ENCODE results near the gene RPUSD4.
A peak's percentile ranks its signal among the peaks of the same experiment; 100 is the strongest.
"Not testable (repeated sequence)": the region's sequence is repeated elsewhere in the genome, so short reads cannot be mapped to it uniquely, and the experiment has no call there.

RPUSD4 gene, protein sequence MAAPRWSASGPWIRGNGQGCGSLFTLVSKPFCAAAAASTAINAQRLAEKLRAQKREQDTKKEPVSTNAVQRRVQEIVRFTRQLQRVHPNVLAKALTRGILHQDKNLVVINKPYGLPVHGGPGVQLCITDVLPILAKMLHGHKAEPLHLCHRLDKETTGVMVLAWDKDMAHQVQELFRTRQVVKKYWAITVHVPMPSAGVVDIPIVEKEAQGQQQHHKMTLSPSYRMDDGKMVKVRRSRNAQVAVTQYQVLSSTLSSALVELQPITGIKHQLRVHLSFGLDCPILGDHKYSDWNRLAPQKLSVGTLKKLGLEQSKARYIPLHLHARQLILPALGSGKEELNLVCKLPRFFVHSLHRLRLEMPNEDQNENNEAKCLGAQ

DNA sequence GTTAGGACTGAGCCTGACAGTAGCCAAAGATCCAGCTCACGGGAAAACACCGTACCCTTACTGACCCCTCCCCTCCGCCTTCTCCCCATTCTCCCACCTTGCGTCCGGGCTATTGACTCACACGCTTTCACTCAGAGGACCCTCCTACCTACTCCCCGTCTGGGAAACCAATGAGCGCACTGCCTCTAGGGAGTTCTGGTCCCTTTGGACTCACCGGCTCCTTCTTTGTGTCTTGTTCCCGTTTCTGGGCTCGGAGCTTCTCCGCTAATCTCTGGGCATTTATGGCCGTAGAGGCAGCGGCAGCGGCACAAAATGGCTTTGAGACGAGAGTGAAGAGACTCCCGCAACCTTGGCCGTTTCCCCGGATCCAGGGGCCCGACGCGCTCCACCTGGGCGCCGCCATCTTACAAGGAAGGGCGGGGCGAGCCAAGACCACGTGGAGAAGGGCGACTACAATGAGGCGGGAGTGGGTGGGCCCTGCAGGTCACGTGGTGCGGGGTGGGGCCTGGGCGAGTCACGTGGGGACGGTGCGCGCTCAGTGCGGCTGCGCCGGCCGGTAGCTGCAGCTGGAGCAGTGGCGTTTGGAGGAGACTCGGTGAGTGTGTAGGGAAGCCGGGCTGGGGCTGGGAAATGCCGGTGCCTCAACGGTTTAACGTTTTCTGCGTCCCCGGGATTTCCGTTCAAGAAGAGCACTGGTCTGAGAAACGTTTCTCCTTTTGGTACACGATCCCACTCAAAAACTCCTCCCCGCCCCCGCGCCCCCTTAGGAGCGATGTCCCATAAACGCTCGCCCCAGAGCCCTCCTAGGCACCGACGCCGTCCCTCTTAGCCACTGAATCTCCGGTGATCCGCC, at the start of gene RPUSD4, which contains the start of gene FAM118B:
Gene RPUSD4 (minus strand): TSS at position 415 of the 853 bp plus-strand sequence. CDS start 12 bp downstream, at position 403.
Gene FAM118B (plus strand): TSS at position 547 of the 853 bp plus-strand sequence. CDS start 23,220 bp downstream, outside the sequence.
- peak; percentile 90 for DNase-seq

DNA sequence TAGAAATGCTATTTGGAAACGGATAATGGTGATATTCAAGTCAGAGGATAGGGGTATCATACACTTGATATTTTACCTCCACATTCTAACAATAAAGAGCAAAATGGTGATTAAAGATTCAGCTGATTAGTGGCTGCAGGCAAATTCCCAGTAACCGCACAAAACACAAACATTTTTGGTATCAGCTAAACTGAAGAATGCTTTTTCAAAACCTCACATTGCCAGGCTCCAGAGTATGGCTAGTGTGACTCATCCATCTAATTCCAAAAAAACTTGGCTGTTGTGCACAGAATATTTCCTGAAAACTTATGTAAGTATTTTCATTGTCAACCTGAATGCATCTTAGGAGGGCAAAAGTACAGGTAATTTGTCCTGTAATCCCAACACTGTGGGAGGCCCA, 46.3 kb upstream of the RPUSD4 start:
- no peak for DNase-seq

DNA sequence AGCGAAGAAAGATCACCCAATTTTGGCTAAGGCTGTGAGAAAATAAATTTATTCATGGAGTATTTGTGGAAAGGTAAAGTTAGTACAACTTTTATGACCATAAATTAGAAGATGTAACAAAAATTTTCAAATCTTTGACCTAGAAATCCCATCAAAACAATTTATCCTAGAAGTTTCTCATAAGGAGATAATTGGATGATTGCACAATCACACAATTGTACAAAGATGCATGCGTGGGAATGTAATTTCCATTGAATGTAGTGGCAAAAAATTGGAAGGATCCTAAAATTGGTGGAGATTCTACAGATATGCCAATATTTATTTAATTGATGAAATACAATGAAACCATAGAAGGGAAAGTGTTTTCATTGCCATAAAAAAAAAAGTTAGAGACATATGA, 45.7 kb upstream of the RPUSD4 start:
- DNase-seq, result no peak

DNA sequence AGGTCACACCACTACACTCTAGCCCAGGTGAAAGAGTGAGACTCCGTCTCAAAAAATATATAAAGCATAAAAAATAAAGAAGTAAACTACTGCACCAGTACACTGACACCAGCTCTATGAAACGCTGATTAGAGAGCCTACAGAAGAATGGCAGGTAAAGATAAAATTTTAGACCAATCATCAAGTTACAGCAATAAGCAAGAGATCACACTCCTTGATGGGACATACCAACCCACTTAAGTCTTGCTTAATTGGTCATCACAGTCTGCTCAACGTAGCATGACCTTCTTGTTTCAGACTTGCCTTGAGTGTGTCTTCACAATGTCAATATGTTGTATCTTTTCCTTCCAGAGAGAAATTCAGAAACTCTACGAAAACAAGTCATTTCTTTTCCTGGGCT, 44.8 kb upstream of the RPUSD4 start:
- DNase-seq, result no peak

DNA sequence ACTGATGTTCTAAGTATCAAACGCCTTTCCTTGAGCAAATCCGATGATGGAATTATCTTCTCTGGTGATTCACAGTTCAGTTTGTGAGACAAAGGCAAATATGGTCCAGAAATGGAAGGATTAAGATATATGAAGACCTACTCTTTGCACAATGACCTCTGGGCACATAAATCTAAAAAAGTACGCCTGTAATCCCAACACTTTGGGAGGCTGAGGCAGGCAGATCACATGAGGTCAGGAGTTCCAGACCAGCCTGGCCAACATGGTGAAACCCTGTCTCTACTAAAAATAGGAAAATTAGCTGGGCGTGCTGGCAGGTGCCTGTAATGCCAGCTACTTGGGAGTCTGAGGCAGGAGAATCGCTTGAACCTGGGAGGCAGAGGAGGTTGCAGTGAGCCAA, 44.1 kb upstream of the RPUSD4 start:
- DNase-seq, result not testable (repeated sequence)

DNA sequence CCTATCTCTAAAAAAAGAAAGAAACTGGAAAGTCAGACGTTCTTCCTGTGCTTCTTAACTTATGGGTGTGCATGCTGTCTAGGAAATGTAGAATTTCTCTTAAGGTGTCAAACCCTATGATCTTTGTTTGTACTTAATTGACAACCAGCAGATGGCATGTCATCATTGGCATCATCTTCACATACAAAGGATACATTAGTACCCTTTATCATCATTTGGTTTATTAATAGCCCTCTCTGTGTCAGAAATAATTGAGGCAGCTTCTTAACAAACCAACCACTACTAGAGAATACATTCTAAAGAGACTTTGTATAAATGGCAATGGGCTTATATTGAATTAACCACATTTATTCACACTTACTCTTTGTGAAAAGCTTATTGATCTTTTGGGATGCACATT, 43.4 kb upstream of the RPUSD4 start:
- no peak for DNase-seq

DNA sequence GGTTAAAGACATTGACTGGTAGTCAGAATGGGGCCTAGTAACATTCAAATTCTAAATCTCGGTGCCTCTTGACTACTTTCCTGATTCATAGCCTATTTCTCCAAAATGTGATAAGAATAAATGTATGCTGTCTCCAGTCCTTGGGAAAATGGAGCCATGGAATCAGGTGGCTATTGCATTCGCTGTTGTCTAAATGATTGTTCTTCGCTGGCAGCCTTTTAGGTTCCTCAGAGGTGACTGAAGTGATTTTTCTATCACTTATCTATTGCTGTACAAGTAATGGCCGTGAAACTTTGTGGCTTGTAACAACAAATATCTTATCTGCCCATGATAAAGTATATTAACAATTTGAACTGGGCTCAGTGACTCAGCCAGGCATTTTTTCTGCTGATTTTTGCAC, 41.8 kb upstream of the RPUSD4 start:
- DNase-seq, result no peak

DNA sequence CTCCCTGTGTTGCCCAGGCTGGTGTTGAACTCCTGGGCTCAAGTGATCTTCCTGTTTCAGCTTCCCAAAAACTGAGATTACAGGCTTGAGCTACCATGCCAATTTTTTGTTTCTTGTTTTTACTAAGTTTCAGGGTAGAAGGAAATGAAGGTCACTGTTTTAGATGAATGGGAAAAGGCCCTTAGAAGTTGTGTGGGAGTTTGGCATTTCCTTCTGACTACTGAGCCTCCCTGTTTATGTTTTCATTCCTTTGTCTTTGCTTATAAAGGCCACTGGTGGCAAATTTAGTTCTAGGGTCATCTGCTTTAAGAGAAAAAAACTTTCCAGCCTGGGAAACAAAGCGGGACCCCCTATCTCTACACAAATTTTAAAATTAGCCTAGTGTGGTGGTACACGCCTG, 35.2 kb upstream of the RPUSD4 start:
- DNase-seq, result no peak

DNA sequence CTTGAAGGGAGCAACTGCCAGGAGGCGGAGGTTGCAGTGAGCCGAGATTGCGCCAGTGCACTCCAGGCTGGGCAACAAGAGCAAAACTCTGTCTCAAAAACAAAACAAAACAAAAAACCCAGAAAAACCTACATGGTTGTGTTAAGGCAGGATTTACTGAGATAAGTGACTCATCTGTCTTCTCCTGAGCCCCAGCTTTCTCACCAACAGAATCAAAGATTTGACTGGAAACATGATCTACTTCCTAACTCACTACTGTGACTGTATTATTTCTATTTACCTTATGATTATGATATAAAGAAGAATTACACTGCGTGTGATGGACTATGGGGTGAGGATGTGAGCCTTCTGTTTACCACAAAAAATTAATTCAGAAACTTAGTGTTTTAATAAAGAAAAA, 21.9 kb upstream of the RPUSD4 start:
- DNase-seq, result no peak

DNA sequence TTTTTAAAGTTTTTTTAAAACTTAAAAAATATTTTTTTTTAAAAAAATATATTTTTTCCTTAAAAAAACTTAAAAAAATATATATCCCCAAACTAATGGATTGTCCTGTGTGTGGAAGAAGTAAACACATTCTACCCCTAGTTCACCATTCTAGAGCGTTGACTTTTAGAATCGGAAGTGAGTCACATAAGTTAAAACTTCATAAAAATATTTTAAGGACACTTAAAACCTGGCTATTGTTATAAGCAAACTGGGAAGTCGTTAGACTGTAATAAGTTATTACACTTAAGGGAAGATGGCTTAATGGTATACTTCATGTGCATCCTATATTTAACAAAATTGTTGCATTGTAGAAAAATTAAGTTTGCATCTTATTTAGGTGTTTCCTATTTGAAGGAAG, 21.2 kb upstream of the RPUSD4 start:
- DNase-seq, result no peak

DNA sequence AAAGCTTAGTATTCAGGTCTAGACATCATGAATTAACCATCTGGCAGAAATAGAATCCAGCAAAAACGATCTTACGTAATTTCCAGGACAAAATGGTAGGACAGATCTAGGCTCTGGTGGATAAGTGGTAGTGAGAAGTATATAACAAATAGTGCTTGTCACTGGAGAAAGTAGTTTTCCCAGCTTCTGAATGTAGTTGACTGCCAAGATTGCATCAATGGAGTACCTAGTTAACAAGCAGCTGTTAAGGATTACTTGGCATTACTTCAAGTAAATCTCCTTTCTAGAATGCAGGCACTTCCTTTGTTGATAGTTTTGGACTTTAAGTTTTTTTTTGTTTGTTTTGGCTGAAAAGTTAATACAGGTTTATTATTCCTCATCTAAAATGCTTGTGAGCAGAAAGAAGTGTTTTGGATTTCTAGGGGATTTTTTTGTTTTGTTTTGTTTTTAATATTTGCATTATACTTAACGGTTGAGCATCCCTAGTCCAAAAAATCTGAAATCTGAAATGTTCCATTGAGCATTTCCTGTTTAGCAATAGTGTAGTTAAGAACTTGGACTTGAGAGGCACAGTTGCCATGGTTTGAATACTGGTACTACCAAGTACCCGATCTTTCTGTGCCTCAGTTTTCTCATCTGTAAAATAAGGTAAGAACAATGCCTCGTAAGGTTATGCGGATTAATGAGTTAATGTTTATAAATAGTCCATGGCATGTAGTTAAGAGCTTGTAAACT, 20.4 kb upstream of the RPUSD4 start:
- DNase-seq, result no peak

DNA sequence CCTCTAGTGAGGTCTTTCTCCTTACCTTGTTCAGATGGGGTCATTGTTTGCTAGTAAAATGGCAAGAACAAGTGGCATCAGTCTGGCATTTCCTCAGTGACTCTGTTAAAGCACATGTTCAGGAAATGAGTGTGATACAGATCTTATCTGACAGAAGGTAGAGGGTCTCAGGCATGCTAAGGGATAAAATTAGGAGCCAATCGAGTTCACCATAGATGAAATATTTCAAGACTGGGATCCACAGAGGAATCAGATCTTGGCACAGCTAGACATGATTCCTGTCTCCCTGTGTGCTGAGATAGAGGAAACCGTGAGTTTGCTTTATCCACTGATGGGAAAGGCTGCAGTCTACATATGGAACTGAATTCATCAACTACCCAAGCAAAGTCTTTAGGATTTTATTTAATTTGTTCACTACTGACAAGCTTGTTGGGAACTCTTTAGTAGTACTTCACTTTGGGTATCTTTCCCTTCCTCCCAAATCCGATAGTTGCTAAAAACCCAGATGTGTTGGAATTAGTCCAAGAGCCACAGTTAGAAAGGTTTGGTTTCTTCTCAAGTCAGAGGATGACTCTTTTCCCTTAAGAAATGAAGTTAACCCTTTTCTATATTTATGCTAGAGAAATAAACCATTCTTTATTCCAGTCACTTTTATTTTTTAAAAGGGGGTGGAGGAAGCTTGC, 18.5 kb upstream of the RPUSD4 start:
- DNase-seq, result no peak

DNA sequence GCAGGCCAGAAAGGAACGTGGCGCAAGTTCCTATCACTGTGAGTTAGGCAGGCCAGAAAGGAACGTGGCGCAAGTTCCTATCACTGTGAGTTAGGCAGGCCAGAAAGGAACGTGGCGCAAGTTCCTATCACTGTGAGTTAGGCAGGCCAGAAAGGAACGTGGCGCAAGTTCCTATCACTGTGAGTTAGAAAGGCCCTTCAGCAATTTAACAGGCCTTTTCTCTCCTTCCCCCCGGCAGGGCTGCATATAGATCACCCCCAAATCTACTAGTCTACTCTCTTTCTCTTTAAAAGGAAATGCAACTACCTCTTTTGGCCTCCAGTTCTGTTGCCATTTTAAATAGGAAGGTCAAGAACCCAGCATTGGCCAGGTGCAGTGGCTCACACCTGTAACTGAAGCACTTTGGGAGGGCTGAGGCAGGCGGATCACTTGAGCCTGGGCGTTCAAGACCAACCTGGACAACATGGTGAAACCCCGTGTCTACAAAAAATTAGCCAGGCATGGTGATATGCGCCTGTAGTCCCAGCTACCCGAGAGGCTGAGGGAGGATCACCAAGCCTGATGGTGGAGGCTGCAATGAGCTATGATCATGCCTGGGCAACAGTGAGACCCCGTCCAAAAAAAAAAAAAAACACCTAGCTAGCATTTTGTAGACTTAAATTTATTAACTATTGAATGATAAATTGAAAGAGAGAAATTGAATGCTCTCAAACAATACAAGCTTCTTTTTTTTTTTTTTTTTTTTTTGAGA, 15.1 kb upstream of the RPUSD4 start:
- DNase-seq, result no peak

DNA sequence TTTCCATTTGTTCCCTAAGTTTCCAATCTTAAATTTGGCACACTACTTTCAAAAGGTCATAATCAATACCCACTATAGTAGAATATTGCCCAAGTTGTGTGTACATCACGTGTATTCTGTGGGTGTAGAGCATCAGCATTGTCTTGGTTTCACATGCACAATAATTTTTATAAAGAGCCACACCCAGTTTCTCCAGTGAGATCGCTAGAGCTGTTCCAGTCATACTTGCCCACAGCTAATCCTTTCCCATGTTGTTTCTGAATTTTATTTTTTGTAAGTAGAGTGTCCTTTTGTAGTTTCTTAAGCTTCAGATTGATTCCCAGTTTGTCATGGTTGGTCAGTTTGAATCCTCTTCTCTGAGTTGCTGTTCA, 13.8 kb upstream of the RPUSD4 start:
- DNase-seq, result no peak

DNA sequence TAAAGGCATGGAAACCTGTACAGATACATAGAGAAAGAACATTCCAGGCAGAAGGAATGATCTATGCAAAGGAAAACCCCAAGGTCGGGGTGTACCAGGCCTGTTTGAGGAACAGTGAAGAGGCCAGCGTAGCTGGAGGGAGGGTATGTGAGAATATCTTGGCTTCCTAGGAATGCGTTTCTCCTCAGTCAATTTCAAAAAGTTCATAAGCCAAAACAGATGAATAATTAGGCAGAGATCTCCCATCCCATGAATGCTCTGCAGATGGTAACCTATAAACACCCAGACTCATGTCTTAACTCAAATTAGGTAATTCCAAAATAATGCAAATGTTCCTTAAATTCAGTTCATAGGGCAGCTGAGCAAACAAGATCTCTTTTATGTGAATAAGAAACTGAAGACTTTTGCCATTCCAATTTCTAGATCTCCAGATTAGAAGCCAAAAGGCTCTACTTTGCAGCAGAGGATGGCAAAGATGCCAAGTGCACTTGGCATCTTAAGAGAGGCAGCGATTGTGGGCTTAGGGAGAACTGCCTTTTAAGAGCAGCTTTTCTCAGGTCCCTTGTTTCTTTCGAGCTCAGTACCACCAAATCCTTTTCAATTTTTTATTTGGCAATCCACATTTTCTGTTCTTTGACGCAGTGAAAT, 13.3 kb upstream of the RPUSD4 start:
- no peak for DNase-seq

DNA sequence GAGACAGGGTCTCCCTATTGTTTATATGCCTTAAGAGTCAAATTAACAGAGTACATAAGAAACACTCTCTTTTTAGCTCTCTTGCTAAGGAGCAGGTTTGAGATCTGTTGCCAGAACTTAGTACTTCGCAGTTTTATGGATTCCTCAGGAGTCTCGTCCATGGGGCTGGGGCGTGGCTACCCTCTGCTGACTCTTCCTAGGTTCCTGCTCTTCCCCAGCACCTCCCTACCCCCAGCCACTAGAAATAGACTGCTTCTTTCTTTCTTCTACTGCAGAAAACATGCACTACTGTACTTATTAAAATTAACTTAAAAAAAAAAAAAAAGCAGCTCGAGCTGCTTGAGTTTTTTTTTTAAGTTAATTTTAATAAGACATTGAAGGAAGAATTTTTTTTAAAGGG, 8.1 kb upstream of the RPUSD4 start:
- no peak for DNase-seq

DNA sequence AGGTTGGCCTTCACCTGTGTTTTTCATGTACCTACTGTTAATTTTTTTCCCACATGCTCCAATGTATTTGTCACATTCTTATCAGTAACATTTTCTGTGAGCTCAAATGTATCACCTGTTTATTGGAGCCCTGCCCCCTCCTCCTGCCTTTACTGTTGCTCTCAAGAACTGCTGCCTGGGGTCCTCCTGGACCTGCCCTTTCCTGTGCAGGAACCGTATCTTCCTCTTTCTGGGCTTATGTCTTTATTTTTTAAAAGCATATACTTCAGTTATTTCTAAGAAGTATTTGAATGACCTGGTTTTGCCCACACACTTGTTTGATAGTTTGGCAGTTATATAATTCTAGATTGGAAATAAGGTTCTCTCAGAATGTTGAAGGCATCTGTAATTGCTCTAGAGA, 6.0 kb upstream of the RPUSD4 start:
- DNase-seq, result no peak

DNA sequence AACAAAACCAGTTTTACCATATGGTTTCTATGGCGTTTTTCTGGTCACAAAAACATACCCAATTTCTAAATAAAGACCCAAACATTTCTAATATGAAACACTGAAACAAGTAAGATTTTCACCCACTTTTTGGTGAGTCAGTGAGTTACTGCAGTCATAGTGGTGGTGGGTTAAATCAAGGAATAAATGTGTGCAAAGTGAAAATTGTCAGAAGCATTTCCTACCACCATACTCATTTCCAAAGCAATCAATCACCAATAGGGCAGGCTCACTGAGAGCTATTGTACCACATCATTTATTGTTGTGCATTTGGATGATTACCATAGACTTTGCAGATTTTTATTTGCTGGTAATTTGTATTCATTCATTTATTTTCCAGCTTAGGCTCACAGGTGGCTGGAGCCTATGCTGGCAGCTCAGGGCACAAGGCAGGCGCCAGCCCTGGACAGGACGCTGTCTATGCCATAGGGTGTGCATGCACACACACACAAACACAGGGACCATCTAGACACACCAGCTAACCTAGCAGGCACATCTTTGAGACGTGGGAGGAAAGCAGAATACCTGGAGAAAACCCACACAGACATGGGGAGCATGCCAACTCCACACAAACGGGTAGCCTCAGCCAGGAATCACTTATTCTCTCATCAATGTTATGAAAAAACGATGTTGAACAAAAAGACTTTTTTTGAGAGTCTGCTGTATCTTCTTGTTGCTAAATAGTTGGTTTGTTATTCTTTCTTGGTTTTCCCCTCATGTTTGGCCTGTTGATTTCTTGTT, 5.3 kb upstream of the RPUSD4 start:
- no peak for DNase-seq

DNA sequence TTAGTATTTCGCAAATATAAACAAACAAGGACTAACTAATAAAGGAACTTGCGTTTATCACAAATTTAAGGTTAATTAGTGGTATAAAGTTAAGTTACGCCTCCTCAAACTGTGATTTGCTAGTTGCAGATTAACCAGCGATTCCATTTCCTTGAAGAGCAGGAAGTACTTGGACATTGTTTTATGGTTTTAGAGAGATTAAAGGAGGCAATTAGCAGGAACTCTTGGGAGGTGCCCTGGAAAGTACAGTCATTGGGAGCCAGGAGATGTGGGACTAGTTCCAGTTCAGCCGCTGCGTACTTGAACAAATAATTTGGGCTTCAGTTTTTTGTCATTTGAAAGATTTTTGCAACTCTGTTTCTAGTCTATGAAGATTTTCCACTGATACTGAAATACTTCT, 3.4 kb upstream of the RPUSD4 start:
- no peak for DNase-seq

DNA sequence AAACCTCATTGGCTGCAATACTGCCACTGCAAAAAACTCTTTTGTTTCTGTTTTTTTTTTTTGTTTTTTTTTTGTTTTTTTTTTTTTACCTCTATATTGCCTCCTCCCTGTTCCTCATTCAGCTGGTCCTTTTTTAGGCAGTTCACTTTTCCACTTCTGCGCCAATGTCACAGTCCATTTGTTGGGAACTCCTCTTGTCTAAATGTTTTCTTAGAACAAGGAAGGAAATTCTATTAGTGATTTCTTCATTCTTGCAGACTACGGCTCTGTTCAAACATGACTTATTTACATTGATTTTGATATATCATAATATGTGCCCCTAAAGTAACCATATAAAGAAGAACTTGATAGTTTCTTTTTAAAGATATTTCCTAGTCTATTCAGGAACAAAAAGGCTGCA, 3.0 kb upstream of the RPUSD4 start:
- no peak for DNase-seq

Measured in NCI-H2227 treated with DMSO at 0.1 percent for 48 hours (cell line).